ENCODE measurements around the gene TAF1D.
A peak's percentile ranks its signal among the peaks of the same experiment; 100 is the strongest.

Gene TAF1D

DNA sequence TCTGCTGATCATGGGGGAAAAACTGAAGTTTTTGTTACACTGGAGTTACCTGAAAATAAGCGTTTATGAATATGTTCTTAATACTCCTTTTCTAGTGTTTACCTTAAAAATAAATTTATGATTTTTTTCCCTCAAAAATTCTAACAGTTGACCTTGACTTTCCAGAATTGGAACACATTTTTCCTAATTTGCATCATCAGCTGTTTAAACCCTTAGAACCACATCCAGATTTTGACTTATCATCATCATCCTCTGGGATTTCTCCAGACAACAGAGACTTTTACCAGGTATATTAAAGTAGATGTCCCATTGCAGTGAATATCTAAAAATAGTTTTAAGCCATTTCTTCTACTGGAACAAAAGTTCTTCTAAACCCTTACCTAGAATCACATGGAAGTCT is 17.2 kb downstream of the TAF1D start:
- DNase-seq (ENCODE audit: low read depth): no peak
- no peak overlapping the region for H3K4me3 ChIP-seq (ENCODE audit: low read depth, low read length)
- TF ChIP-seq CTCF (IDR thresholded peaks at IDR 0.05; ENCODE audit: low read depth, low read length, missing control alignments): no peak

DNA sequence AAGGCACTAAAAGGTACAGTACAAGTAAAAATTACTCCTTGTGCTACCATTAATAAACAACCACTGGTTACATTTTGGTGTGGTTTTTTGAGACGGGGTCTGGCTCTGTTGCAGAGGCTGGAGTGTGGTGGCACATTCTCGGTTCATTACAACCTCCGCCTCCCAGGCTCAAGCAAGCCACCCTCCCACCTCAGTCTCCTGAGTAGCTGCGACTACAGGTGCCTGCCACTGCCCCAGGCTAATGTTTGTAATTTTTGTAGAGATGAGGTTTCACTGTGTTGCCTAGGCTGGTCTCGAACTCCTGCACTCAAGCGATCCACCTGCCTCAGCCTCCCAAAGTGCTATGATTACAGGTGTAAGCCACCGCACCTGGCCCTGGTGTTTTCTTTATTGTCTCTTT is 20.8 kb downstream of the TAF1D start:
- DNase-seq (ENCODE audit: low read depth): no peak
- no peak overlapping the region for H3K4me3 ChIP-seq (ENCODE audit: low read depth, low read length)
- TF ChIP-seq CTCF (IDR thresholded peaks at IDR 0.05; ENCODE audit: low read depth, low read length, missing control alignments): no peak

- no peak for DNase-seq (ENCODE audit: low read depth)
- TF ChIP-seq CTCF (IDR thresholded peaks at IDR 0.05; ENCODE audit: low read depth, low read length, missing control alignments): no peak
- no peak overlapping the region for H3K4me3 ChIP-seq (ENCODE audit: low read depth, low read length)
These were observed 22.0 kb downstream of the TAF1D start for GRCh38 chr11:93719310-93719709.

- DNase-seq (ENCODE audit: low read depth): peak; percentile 49
- H3K4me3 ChIP-seq (ENCODE audit: low read depth, low read length): no peak overlapping the region
- TF ChIP-seq CTCF (IDR thresholded peaks at IDR 0.05; ENCODE audit: low read depth, low read length, missing control alignments): no peak
These were observed 23.2 kb downstream of the TAF1D start for GRCh38 chr11:93718057-93718563.

DNA sequence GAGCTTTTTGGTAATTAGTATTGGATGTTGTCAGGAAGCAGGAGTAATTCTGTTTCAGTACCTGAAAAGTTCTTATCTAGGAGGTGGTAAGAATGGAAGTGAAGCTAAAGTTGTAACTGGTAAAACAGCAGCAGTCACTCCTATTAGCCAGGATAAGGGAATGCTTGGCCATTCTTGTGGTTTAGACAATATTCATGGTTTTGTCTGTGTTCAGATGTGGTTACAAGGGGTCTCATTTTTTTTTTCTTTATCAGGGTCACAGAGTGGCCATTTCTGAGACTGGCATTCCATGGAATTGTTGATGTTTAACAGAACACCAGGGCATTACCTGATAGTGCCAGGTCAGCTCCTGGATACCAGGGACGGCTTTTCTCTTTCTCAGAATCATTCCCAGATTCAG is 23.8 kb downstream of the TAF1D start:
- TF ChIP-seq CTCF (IDR thresholded peaks at IDR 0.05; ENCODE audit: low read depth, low read length, missing control alignments): no peak
- no peak overlapping the region for H3K4me3 ChIP-seq (ENCODE audit: low read depth, low read length)
- DNase-seq (ENCODE audit: low read depth): no peak

DNA sequence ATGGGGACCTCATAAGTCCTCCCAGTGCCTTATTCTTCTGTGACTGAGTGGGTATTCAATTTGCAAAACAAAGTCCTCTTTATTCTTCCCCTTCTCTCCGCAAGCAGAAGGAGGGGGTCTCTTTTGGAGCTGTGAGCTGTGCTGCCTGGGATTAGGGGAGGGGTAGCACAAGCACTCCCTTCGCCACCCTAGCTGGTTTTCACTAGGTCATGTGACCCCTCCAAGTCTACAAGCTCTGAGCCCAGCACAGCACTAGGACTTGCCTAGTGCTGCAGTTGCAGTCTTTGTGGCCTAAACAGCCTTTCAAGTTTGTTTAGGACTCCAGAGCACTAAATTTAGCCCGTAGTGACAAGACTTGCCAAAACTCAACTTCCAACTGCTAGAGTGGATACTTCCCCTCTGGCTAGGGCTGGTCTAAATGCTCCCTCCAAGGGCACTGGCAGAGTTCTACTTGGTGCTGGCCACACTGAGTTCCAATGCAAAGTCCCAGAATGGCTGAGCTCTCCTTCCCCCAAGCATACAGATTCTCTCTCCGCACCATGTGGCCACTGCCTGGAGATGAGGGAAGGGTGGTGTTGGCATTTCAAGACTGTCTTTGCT is 25.4 kb downstream of the TAF1D start:
- no peak overlapping the region for H3K4me3 ChIP-seq (ENCODE audit: low read depth, low read length)
- DNase-seq (ENCODE audit: low read depth): no peak
- TF ChIP-seq CTCF (IDR thresholded peaks at IDR 0.05; ENCODE audit: low read depth, low read length, missing control alignments): no peak

GRCh38 chr11:93712678-93713077 is 28.6 kb downstream of the TAF1D start:
- H3K4me3 ChIP-seq (ENCODE audit: low read depth, low read length): no peak overlapping the region
- DNase-seq (ENCODE audit: low read depth): no peak
- TF ChIP-seq CTCF (IDR thresholded peaks at IDR 0.05; ENCODE audit: low read depth, low read length, missing control alignments): no peak
